HG03175 (cell line): Measurements from ENCODE around the gene BMF.

Experiments used
- ATAC-seq: cut with Tn5 transposase; IDR thresholded peaks from one replicate; pipeline ENCODE4 v1.9.1; 2021; ENCODE audit warnings: mild to moderate bottlenecking, moderate library complexity; ENCODE audit not compliant: unreplicated experiment

Gene BMF

DNA sequence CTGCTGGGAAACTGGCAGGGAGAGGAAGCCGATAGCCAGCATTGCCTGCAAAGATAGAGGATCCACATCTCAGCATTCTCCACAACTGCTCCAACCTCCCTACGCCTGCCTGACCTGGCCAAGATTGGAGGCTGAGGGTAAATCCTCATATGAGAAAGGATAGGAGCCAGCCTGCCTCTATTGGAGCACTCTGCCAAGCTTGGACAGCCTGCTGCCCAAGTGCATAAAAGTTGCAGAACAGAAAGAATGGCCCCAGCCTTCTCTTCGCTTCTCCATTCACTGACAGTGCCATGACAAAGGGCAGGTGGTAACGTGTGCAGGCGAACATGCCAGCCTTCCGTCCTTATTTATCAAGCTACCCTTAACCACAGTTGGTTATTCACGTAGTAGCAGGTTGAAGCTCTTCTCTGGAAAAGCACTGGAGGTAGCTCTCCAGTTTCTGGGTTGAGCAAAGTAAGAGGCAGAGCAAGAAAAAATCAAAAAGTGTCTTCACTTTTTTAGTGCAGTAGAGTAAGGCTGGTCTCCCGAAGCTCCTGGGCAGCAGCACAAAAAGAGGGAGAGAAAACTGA lies 4.3 kb downstream of the BMF start:
- ATAC-seq, result no peak

DNA sequence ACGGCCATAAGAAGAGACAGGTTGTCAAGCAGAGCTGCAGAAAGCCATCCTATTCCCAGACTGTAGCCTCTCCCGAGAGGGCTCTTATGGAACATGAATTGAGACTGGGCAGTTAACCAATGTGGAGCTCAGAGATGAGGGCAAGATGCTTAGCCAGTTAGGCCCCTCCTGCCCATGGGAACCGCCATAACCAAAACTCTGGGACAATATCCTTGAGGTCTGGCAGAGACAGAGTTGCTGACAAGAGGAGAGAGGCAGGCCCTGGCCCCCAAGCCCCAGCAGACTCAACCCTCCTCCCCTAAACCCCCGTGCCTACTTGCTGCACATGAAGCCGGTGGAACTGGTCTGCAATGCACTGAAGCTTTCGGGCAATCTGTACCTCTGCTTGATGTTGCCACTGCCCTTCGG lies 4.8 kb downstream of the BMF start:
- no peak for ATAC-seq

DNA sequence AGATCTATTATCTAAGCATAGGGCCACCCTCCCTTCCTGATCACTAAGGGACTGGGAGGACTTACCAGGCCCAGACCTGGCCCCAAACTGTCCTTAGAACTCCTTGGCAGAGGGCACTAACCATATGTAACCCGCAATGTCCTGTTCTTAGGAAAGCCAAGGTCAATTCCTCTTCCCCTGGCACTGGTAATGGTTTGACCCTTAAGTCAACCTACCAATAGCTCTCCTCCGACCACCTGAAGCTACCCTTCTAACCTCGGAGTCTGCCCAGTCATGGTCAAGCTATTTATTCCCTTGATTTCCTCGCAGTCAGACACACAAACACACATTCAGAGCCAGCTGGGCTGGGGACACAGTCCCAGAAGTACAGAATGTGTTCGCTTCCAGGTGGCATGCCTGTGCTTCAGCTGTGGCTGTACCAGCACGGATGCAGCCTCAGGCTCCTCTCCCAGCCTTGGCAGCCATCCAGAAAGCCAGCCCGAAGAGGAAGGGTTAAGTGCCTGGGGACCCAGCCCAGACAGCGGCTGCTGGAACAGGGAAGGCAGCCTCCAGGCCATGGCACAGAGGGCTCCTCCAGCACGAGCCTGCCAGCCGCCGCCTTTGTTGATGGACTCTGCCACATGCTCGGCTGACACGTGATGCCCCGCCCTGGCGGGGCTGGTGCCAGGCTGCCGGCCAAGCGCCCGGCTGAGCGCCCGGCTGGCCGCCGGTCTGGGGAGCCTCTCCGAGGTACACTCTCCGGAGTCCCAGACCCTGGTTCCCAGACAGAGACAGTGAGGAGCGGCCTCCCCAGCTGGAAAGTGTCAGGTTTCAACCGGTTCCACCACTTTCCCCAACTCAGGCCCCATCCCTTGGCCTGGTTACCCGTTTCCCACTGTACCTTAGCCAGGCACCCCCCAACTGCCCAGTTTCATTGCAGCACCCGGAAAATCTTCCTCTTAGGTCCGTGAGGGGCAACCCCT lies 5.5 kb downstream of the BMF start:
- no peak for ATAC-seq

DNA sequence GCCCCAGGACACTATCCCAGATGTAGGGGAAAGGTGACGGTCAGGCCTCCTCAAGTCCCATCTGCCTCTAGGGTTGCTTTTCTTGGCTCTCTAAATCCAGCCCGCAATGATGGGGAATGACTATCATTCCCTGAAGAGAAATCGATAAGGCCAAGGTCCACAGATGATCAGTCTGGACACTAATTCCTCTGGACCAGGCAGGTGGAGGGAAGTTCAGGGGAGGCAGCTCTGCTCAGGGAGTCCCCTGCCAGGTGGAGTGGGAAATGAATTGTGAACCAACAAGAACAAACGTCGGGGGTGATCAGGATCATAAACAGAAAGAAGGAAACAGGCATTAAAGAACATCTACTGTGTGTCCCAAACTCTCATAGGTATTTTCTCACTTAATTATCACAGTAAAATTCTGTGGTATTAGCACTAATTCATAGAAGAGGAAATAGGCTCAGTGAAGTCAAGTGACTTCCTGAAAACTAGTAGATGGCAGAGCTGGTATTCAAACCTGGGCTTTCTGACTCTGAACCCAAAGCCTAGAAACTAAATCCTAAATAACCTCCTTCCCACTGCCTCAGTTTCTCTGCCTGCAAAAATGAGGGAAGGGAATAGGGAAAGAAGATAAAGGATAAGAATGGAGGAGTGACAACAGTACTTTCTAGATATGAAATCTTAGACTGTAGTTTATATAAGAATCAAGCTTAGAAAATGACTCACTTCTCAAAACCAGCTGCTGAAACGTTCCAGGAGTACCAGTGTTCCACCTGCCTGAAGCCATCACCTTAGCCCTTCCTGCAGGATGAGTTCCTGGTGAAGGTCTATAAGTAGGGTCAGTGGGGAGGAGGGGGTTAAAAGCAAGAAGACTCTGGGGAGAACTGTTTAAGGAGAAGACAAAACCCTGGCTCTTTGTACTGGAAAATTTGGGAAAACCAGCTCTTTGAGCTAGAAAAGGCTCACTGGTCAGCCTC lies 7.5 kb downstream of the BMF start:
- no peak for ATAC-seq

DNA sequence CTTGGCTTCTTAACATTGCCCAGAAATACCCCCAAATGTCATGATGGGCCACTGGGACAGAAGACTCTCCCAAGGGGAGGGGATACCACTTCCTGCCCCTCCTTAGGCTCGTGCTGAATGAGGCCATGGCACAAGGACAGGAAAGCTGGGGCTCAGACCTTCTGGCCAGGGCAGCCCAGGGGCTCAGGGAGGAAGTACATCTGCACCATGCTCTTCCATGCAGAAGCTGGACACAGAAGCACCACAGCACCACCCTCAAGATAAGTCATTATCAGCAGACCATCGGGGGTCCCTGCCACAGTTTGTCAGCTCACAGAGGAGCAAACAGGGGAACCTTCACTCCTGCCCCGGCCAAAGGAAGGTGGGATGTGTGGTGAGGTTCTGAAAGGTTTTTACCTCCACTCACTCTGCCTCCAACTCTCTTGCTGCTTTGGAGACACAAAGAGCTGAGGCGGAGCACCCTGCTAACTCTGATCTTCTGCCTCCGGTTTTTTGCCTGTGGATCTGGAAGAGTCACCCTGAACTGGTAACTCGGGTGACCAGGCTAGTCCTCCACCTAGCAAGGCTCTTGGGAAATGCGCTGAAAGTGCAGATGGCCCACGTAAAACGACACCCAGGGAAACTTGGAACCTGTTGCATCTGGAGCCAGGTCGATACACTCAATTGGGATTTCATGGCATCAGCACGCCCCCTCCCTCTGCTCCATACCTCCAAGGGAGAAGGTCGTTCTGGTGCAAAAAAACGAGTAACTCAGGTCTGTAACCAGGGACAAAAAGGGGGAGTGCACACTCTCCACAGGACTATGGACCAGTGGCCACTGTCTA lies 8.3 kb downstream of the BMF start:
- no peak for ATAC-seq

DNA sequence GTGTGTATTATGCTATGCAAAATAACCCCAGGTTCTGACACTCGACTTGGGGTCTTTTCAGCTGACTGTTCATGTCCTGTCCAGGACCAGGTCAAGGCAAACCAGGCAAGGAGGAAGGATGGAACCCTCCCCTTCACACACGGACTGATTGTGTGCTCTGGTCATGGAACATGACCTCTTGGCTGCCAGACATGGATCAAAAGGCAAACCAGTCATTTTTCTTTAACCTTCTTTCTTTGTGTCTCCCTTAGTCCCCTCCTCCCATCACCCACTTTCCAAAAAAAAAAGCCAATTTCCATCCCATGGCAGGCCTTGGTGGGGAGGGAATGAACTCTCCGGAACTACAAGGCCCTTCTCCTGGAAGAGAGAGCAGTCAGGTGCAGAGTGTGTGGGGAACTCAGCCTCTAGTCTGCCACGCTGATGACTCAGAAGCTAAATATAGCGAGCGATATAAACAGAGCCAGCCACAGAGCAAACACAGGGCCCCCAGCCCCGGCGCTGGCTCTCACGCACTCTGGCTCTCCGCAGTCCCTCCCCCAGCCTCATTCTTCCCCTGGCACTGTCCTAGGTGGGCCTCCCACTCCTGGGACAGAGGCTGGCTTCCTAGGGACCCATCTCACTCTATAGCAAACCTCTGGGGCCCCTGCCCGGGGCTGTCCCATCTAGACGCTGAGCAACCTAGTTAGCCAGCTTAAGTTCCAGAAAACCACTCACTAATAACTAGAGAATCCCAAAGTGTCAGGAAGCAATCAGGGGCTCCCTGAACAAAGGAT lies 10.0 kb downstream of the BMF start:
- peak; percentile 91 for ATAC-seq

DNA sequence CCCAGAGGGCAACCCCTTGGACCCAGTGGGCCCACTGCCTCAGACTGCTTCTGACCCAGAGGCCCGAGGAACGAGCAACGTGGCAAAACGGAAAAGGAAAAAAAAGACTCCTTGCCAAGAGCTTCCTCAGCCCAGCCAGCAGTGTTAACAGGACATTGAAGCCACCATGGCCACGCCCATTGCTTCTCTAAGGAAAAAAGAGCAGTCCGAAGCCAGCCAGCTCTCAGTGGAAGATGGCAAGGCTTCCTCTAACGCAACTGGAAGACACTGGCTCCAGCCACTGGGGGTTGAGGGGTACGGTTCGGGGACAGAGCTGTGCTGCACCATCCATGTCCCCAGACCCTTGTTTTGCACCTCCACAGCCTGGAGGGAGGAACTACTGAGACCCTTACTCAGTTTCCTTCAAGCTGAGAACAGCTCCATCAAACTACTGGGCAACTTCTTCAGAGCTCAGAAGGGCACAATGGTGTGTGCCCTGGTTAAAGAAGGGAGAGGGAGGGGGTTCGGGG lies 10.7 kb downstream of the BMF start:
- no peak for ATAC-seq

DNA sequence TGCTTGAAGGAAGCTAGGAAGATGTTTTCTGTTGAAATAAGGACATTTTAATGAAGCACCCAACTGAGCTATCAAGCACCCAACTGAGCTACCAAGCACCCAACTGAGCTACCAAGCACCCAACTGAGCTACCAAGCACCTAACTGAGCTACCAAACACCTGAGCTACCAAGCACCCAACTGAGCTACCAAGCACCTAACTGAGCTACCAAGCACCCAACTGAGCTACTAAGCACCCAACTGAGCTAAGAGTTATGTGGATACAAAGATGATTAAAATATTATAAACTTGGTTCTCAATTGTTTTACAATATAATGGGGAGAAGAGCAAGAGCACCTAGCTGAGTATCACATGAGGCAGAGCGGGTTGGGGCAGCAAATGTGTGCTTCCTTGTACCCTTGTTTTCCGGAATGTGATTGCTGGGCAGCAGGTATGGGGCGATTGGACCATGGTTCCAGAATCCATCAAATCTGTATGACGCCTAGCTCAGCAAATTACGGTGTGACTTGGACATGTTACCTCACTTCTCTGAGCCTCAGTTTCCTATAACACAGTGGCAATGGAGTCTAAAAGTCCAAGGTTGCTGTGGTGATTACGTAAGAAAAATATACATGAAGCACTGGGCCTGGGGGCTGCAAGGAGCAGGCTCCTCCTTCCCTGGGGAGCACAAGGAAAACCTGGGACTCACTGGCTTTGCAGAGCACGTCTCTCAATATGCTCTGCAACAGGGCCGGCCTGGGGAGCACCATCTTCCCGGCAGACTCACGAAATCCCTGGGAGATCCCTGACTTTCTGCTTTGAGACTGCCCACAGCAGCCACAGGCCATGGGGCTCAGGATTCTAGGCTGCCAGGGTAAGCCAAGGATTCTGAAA lies 11.3 kb downstream of the BMF start:
- ATAC-seq, result no peak

DNA sequence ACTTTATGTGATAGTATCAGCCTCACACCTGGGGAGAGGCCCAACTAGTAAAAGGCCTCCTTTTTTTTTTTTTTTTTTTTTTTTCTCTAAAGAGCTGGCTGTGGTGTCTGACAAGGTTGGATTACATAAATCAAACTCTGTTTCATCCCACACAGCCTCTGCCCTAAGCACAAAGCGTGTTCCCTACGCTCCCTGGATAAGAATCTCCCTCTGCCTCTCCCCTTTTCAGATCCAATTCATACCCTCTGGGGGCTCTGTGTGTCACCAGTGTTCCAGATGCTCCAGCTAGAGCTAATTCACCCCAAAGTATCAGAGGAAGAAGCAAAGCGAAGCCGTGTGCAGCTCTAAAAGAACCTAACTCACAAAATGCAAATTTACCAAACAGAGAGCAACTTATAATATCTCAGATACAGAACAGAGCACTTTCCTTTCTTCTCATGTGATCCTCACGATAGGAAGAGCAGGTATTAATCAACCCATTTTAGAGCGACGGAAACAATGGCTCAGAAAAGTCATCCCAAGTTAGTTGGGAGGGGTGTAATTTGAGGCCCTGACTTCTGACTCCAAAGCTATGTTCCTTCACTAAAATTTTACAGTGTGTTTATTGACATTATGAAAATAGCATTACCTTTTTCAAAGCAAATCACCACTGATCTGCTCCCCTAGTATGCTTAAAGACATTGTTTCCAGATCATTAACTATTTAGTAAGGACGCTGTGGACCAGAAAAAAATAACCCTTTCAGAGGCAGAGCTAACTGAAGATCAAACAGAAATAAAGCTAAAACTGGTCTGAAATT lies 12.4 kb downstream of the BMF start:
- peak; percentile 28 for ATAC-seq

DNA sequence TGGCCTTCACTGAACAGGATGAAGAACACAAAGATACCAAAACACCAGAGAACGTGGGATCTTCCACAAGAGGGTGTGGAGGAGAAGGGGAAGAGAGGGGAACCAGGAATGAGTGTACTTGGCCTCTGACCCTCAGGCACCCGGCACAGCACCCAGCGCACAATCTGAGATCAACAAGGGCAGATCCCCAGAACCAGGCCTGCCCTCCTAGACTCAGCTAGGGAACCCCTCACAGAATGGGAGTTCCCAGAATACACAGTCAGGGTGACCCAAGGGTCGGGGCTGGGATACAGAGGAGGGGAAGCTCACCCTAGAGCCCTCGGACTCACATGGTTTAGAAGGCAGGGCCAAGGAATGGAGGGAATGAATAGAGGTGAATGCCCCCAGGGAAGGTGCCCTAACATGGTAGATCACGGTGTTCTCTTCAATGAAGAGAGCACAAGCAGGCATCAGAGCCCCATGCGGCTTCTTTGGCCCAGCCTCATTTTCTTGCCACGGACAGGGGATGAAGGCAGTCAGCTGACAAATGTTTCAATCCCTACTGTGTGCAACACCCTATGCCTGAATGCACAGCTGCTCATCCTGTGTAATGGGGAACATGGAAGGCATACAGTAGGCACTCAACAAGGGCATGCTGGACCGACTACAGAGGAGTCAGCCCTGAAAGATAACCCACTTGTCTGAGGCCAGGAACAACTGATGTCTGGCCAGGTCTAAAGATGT lies 13.1 kb downstream of the BMF start:
- ATAC-seq, result no peak

DNA sequence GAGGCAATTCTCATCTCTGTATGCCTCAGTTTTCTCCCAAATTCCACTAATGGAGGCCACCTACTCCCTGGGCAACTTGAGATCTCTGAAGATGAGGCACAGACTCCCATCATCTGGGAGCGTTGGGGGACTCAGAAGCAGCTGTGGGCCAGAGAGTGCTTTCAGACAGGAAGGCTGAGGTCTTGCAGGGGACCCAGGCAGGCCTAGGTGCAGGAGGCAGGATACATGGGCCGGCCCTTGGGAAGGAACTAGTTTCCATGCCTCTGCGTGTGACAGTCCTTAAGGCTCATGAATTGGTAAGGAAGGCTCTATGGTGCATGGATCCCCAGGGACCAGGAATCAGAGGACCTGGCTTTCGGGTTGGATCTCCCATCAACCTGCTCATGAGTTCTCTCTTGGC lies 14.5 kb downstream of the BMF start:
- ATAC-seq, result no peak

DNA sequence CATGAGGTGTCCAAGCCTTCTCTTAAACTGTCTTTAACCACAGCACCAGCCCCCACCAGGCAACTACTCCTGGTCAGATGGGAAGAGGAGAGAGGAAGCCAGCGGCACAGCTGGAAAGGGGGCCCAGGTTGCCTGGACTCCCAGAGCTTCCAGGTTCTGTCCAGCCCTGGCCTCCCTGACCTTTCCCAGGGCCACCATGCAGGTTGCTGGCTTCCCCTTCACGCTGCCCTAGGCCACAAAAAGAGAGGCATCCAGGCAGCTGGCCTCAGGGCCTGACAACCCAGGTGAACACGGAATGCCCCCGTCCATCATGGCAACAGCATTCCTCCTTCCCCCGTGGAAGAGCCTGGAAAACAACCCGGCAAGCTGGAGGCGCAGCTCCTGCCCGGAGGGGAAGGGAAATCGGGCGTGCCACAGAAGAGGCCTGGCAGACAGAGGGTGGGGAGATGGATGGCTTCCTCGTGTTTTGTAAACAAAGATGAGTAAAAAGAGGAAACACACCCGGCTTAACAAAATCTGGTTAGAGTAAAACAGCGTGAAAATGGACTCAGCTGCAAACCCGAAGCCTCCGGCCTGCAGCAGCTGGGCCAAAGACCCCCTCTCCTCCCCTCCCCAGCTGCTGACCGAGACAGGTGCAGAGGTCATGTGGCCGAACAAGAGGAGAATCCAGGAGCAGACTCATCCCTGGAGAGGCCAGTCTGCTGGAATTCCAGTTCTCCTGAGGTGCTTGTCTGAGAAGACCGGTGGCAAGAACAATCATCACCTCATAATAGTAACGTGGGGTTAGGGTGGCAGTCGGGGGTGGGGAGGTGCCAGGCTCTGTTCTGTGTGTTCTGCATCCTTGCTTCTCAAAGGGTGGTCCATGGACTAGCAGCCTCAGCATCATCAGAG lies 15.5 kb downstream of the BMF start:
- ATAC-seq, result peak; percentile 46

DNA sequence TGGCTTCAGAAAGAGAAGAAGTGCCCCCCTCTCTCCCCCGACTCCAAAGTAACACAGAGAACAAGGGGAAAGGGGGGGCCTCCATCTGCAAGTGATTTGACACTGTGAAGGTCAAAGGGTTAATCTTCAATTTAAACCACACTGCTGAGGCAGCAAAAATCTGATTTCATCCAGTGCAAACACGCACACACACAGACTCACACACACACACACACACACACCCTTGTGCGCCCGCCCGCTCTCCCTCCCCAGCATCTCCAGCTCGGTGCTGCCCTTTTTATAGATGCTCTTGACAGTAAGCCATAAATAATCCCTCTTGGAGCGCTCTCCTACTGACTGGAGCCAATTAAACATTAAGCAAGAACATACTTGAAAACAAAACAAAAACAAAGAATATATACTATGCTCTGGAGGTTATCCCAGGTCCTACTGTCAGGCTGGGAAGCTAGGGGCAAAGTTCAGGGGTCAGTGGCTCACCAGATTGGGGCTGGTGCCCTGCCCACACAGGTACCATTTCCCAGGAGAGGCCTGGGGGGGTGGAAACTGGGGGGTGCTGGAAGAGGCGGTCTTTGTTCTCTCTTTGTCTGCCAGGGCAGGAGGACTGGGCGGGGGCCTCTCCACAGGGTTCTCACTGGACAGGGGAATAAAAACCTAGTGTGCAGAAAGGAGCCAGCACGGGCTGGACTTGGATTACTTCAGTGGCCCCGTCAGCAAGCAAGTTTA lies 16.3 kb downstream of the BMF start:
- ATAC-seq, result no peak

DNA sequence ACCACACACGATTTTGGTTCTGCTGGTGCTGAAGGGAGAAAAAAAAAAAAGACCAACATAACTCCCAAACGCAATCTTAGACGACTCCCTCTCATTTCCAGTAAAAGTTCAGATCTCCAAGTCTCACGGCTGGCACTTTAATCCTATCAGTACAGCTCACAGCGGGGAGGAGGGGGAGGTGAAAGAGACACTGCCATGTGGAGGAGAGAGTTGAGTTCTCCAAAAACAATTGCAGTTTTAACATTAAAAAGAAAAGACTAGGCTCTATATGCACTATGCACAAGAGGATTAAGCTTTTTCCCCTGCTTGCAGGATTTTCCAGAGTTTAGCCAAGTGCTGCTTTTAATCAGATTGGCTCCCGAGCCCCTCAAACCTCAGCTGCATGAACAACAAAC lies 16.8 kb downstream of the BMF start:
- no peak for ATAC-seq

DNA sequence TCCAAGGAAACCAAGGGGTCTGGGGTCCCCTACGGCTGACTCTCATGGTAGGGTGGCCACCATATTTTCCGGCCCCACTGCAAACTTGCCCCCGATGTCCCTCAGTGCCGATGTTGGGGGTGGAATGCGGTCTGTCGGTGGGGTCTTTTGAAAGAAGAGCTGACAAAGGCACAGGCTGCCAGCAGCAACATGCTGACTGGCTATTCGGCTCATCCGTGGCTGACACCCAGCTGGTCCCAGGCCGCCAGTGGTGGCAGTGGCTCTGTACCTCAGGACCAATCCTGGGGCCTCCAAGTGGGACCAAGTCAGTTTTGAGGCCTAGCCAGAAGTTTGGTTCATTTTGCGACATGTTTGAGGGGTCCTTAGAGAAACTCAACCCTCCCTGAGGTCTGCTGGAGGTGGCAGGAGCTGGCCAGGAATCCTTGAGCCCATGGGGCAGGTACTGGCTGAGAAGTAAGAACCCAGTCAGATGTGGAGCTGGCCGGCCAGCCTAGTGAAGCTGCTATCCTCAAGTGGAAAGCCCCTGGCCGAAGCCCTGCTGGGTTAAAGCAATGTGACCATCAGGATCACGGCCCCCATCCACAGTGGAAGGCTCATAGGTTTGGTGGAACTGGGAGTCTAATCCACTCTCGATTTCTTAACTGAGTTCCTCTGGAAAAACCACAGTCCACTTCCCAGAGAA lies 17.8 kb downstream of the BMF start:
- ATAC-seq, result no peak
